Memory B cell (primary cell): Measurements from ENCODE around the gene STK40.

Experiments
- ATAC-seq: fragments of 150-1000 bp; cut with Tn5 transposase; 2 replicates; pipeline ENCODE4 v1.10.0; 2021; ENCODE audit warnings: low read depth, mild to moderate bottlenecking, moderate library complexity
- DNase-seq, 2 donors: peaks; one replicate each; pipeline ENCODE4 v3.0.0; 2022; ENCODE audit warnings: low spot score in 2 of 2
- H3K27ac Mint-ChIP-seq: one replicate; pipeline ENCODE4 v1.8.0; 2022; ENCODE audit warnings: mild to moderate bottlenecking, moderate library complexity, mixed read lengths
- H3K27me3 Mint-ChIP-seq: one replicate; pipeline ENCODE4 v1.8.0; 2022; ENCODE audit warnings: mixed read lengths
- H3K36me3 Mint-ChIP-seq: one replicate; pipeline ENCODE4 v1.8.0; 2022; ENCODE audit warnings: mild to moderate bottlenecking, mixed read lengths
- H3K4me1 Mint-ChIP-seq: one replicate; pipeline ENCODE4 v1.8.0; 2022; ENCODE audit warnings: mixed read lengths
- H3K4me3 Mint-ChIP-seq: one replicate; pipeline ENCODE4 v1.8.0; 2022; ENCODE audit warnings: mild to moderate bottlenecking, moderate library complexity, mixed read lengths
- H3K9me3 Mint-ChIP-seq: one replicate; pipeline ENCODE4 v1.8.0; 2022; ENCODE audit warnings: mixed read lengths

STK40 gene

GRCh38 chr1:36309397-36309796 is 76.3 kb downstream of the STK40 start:
- DNase-seq (no peak), ATAC-seq (no peak)
- H3K36me3 Mint-ChIP-seq = no peaks in the 10 kb centered on the region
- no peak overlapping the region for H3K27ac Mint-ChIP-seq
- H3K4me3 Mint-ChIP-seq = no peak overlapping the region
- H3K4me1 Mint-ChIP-seq = peaks cover 14% of the 10 kb centered on the region
- no peaks in the 10 kb centered on the region for H3K27me3 Mint-ChIP-seq
- H3K9me3 Mint-ChIP-seq = no peaks in the 10 kb centered on the region

GRCh38 chr1:36307601-36308330 is 78.0 kb downstream of the STK40 start:
- ATAC-seq (no peak), DNase-seq (no peak)
- no peaks in the 10 kb centered on the region for H3K27me3 Mint-ChIP-seq
- peaks cover 8% of the 10 kb centered on the region for H3K36me3 Mint-ChIP-seq
- peaks cover 16% of the 10 kb centered on the region for H3K4me1 Mint-ChIP-seq
- peak overlapping the region; percentile 71 for H3K4me3 Mint-ChIP-seq
- no peak overlapping the region for H3K27ac Mint-ChIP-seq
- H3K9me3 Mint-ChIP-seq = no peaks in the 10 kb centered on the region

GRCh38 chr1:36306902-36307456 is 78.7 kb downstream of the STK40 start:
- peak; percentile 95 for ATAC-seq
- peaks cover 16% of the 10 kb centered on the region for H3K4me1 Mint-ChIP-seq
- DNase-seq = peak; percentile 89 to 93
- H3K4me3 Mint-ChIP-seq = peak overlapping the region; percentile 95
- peaks cover 14% of the 10 kb centered on the region for H3K36me3 Mint-ChIP-seq
- no peaks in the 10 kb centered on the region for H3K27me3 Mint-ChIP-seq
- no peaks in the 10 kb centered on the region for H3K9me3 Mint-ChIP-seq
- H3K27ac Mint-ChIP-seq = peak overlapping the region; percentile 85

GRCh38 chr1:36306210-36306901 is 79.4 kb downstream of the STK40 start, which contains the start of gene SH3D21:
Gene SH3D21 (plus strand): TSS chr1:36306368. CDS start chr1:36306421, 53 bp downstream.
- peak within 1 kb of the TSS; percentile 85 for H3K27ac Mint-ChIP-seq
- no peaks in the 10 kb centered on the region for H3K9me3 Mint-ChIP-seq
- ATAC-seq = peak; percentile 46
- H3K36me3 Mint-ChIP-seq = peaks cover 15% of the 10 kb centered on the region
- peaks cover 16% of the 10 kb centered on the region for H3K4me1 Mint-ChIP-seq
- H3K27me3 Mint-ChIP-seq = no peaks in the 10 kb centered on the region
- peak within 1 kb of the TSS; percentile 95 for H3K4me3 Mint-ChIP-seq
- DNase-seq = peak in 1 of 2 donors; percentile 48

- DNase-seq (no peak), ATAC-seq (no peak)
- Mint-ChIP-seq H3K36me3 (peaks cover 18% of the 10 kb centered on the region), H3K27ac (peak overlapping the region; percentile 45), H3K4me1 (peaks cover 16% of the 10 kb centered on the region), H3K9me3 (no peaks in the 10 kb centered on the region), H3K4me3 (peak overlapping the region; percentile 95), H3K27me3 (no peaks in the 10 kb centered on the region)
Observed at GRCh38 chr1:36305915-36306209, 79.9 kb downstream of the STK40 start.

- Mint-ChIP-seq H3K4me1 (peaks cover 16% of the 10 kb centered on the region), H3K27ac (peak overlapping the region; percentile 45)
- no peak for ATAC-seq
Observed at GRCh38 chr1:36304970-36305914, 80.5 kb downstream of the STK40 start.

GRCh38 chr1:36304521-36304920 is 81.2 kb downstream of the STK40 start:
- no peaks in the 10 kb centered on the region for H3K9me3 Mint-ChIP-seq
- no peak overlapping the region for H3K4me3 Mint-ChIP-seq
- H3K27ac Mint-ChIP-seq = peak overlapping the region; percentile 45
- H3K4me1 Mint-ChIP-seq = peaks cover 20% of the 10 kb centered on the region
- no peak for DNase-seq
- H3K36me3 Mint-ChIP-seq = peaks cover 27% of the 10 kb centered on the region
- no peaks in the 10 kb centered on the region for H3K27me3 Mint-ChIP-seq
- ATAC-seq = no peak

More at GRCh38 chr1:36304970-36305914, 80.5 kb downstream of the STK40 start:
- DNase-seq = no peak
- Mint-ChIP-seq H3K9me3 (no peaks in the 10 kb centered on the region), H3K27me3 (no peaks in the 10 kb centered on the region), H3K36me3 (peaks cover 23% of the 10 kb centered on the region), H3K4me3 (peak overlapping the region; percentile 95)

GRCh38 chr1:36303650-36304360 is 81.9 kb downstream of the STK40 start:
- H3K36me3 Mint-ChIP-seq = peaks cover 27% of the 10 kb centered on the region
- peak overlapping the region; percentile 65 for H3K27ac Mint-ChIP-seq
- peaks cover 20% of the 10 kb centered on the region for H3K4me1 Mint-ChIP-seq
- no peaks in the 10 kb centered on the region for H3K9me3 Mint-ChIP-seq
- no peak for ATAC-seq
- H3K4me3 Mint-ChIP-seq = peak overlapping the region; percentile 17
- DNase-seq = no peak
- no peaks in the 10 kb centered on the region for H3K27me3 Mint-ChIP-seq

- DNase-seq = no peak
- H3K27ac Mint-ChIP-seq = peak overlapping the region; percentile 65
- no peaks in the 10 kb centered on the region for H3K27me3 Mint-ChIP-seq
- peaks cover 20% of the 10 kb centered on the region for H3K4me1 Mint-ChIP-seq
- H3K4me3 Mint-ChIP-seq = no peak overlapping the region
- no peaks in the 10 kb centered on the region for H3K9me3 Mint-ChIP-seq
- ATAC-seq = no peak
- H3K36me3 Mint-ChIP-seq = peaks cover 27% of the 10 kb centered on the region
Observed at GRCh38 chr1:36303244-36303643, 82.5 kb downstream of the STK40 start.

- peaks cover 29% of the 10 kb centered on the region for H3K36me3 Mint-ChIP-seq
- peaks cover 13% of the 10 kb centered on the region for H3K4me1 Mint-ChIP-seq
- no peak for DNase-seq
- no peaks in the 10 kb centered on the region for H3K9me3 Mint-ChIP-seq
- peak overlapping the region; percentile 39 for H3K27ac Mint-ChIP-seq
- ATAC-seq = no peak
- H3K4me3 Mint-ChIP-seq = no peak overlapping the region
- no peaks in the 10 kb centered on the region for H3K27me3 Mint-ChIP-seq
Observed at GRCh38 chr1:36301220-36301619, 84.5 kb downstream of the STK40 start.

GRCh38 chr1:36300526-36300925 is 85.2 kb downstream of the STK40 start:
- ATAC-seq = no peak
- peaks cover 30% of the 10 kb centered on the region for H3K36me3 Mint-ChIP-seq
- H3K4me1 Mint-ChIP-seq = peaks cover 14% of the 10 kb centered on the region
- DNase-seq = no peak
- no peaks in the 10 kb centered on the region for H3K9me3 Mint-ChIP-seq
- no peak overlapping the region for H3K4me3 Mint-ChIP-seq
- H3K27ac Mint-ChIP-seq = peak overlapping the region; percentile 39
- no peaks in the 10 kb centered on the region for H3K27me3 Mint-ChIP-seq

GRCh38 chr1:36298640-36299039 is 87.1 kb downstream of the STK40 start:
- H3K27me3 Mint-ChIP-seq = no peaks in the 10 kb centered on the region
- no peaks in the 10 kb centered on the region for H3K9me3 Mint-ChIP-seq
- H3K4me1 Mint-ChIP-seq = peaks cover 9% of the 10 kb centered on the region
- ATAC-seq (no peak), DNase-seq (no peak)
- H3K4me3 Mint-ChIP-seq = no peak overlapping the region
- H3K36me3 Mint-ChIP-seq = peaks cover 33% of the 10 kb centered on the region
- no peak overlapping the region for H3K27ac Mint-ChIP-seq

- DNase-seq (no peak), ATAC-seq (no peak)
- Mint-ChIP-seq H3K27me3 (no peaks in the 10 kb centered on the region), H3K27ac (no peak overlapping the region), H3K4me3 (no peak overlapping the region), H3K4me1 (peaks cover 7% of the 10 kb centered on the region), H3K36me3 (peaks cover 28% of the 10 kb centered on the region), H3K9me3 (no peaks in the 10 kb centered on the region)
Observed at GRCh38 chr1:36297062-36297461, 88.7 kb downstream of the STK40 start.
